ENCODE results near the gene IP6K1. TPM values are rescaled to one million over a fixed set of nuclear protein-coding genes. Genes with fewer than 3 reads are reported as not detected.

The IP6K1 gene
- total RNA-seq, 1 donor, result 29.6 TPM

- DNase-seq (ENCODE audit: low read depth), result no peak
- H3K4me3 ChIP-seq (ENCODE audit: low read depth, low read length), result no peak overlapping the region
- TF ChIP-seq, protein P1, sequence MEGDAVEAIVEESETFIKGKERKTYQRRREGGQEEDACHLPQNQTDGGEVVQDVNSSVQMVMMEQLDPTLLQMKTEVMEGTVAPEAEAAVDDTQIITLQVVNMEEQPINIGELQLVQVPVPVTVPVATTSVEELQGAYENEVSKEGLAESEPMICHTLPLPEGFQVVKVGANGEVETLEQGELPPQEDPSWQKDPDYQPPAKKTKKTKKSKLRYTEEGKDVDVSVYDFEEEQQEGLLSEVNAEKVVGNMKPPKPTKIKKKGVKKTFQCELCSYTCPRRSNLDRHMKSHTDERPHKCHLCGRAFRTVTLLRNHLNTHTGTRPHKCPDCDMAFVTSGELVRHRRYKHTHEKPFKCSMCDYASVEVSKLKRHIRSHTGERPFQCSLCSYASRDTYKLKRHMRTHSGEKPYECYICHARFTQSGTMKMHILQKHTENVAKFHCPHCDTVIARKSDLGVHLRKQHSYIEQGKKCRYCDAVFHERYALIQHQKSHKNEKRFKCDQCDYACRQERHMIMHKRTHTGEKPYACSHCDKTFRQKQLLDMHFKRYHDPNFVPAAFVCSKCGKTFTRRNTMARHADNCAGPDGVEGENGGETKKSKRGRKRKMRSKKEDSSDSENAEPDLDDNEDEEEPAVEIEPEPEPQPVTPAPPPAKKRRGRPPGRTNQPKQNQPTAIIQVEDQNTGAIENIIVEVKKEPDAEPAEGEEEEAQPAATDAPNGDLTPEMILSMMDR (IDR thresholded peaks at IDR 0.05; ENCODE audit: insufficient read depth, low read length), result no peak
These were observed 21.2 kb upstream of the IP6K1 start for GRCh38 chr3:49807431-49808114.

- DNase-seq (ENCODE audit: low read depth), result no peak
- no peak overlapping the region for H3K4me3 ChIP-seq (ENCODE audit: low read depth, low read length)
- TF ChIP-seq, protein P1 (IDR thresholded peaks at IDR 0.05; ENCODE audit: insufficient read depth, low read length), result no peak
These were observed 20.5 kb upstream of the IP6K1 start for GRCh38 chr3:49806850-49807249.

DNA sequence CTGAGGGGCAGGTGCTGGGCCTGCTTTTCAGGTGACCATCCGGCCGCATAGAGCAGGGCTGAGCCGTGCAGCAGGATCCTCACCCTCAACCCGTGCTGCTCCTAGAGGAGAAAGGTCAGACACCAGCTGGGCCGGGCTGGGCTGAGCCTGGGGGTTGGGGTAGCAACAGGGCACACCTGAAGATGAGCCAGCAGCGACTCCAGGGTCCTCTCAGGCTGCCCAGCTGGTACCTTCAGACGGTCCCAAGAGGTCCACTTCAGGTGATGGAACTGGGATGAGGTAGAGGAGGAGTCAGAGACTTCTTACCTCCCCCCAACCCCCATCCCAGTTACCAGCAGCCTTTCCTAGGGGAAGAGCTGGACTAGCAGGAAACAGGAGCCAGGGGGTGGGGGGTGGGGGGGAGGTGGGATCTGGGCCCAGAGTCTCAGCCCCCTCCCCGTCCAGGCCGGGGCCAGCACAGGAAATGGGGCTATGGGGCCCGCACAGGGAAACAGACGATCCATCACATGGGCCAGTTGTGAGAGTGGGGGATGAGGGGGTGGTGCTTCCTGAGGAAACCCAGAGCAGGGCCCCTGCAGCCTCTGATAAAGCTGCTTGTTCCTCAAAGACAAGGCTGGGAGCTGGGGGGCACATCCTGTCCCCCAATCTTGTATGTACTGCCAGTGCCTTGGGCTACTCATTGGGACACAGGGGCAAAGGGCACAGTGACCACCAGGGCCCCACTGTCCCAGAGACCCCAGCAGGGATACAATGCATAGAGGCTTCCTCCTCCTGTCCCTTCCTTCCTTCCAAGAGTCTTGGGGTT is 19.8 kb upstream of the IP6K1 start:
- no peak overlapping the region for H3K4me3 ChIP-seq (ENCODE audit: low read depth, low read length)
- no peak for DNase-seq (ENCODE audit: low read depth)
- TF ChIP-seq, protein P1 (IDR thresholded peaks at IDR 0.05; ENCODE audit: insufficient read depth, low read length), result no peak

DNA sequence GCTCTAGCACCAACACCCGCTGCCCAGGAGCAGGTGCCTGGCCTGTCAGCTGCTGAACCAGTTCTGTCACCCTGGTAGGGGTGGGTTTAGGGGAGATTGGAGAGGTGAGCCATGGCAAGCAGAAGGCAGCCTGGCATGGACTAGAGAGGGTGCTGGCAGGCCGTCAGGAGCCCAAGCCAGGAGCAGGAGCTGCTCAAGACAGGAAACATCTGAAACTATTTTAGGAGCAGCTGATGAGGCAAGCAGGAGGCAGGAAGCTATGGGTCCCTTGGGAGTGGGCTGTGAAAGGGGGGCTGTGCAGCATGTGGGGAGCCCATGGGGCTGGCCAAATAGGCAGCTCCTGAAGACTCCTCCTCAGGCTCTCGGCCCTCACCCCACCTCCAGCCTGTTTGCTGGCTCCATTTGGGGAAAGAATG is 19.0 kb upstream of the IP6K1 start:
- no peak overlapping the region for H3K4me3 ChIP-seq (ENCODE audit: low read depth, low read length)
- peak; percentile 95 for DNase-seq (ENCODE audit: low read depth)
- TF ChIP-seq, protein P1 (IDR thresholded peaks at IDR 0.05; ENCODE audit: insufficient read depth, low read length), result no peak

GRCh38 chr3:49804141-49805041 is 18.0 kb upstream of the IP6K1 start:
- DNase-seq (ENCODE audit: low read depth), result no peak
- peak overlapping the region; percentile 86 for H3K4me3 ChIP-seq (ENCODE audit: low read depth, low read length)
- TF ChIP-seq, protein P1 (IDR thresholded peaks at IDR 0.05; ENCODE audit: insufficient read depth, low read length), result no peak

DNA sequence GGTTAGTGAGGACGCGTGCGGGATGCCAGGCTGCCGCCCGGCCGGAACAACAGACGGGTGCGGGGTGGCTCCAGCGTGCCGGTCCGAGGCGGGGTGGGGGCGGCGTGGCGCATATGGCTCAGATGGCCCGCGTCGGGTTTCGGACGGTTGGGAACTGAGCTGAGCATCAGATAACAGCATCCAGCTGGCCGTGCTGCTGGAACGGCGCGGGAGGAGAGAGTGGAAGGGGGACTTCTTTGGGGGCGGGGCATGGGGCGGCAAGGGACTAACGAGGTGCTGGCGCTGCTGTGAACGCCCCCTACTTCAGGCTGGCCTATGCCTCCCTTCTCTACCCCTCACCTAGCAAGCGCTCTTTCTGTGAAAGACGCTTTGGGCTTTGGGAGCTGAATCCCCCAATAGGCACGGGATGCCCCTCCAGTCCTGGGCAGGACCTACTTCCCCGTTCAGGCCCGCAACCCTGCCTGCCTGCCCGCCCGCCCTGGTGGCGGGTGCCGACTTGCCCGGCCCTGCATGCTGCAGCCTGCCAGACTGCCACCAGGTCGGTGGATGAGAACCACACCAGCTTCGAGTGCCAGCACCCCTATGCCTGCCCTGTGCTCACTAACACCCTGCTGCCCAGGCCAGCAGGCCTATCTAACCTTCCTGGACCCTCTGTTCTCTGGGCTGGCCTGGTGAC is 17.3 kb upstream of the IP6K1 start:
- peak overlapping the region; percentile 86 for H3K4me3 ChIP-seq (ENCODE audit: low read depth, low read length)
- no peak for DNase-seq (ENCODE audit: low read depth)
- TF ChIP-seq, protein P1 (IDR thresholded peaks at IDR 0.05; ENCODE audit: insufficient read depth, low read length), result no peak

Measured in fibroblast of the aortic adventitia (primary cell).